ENCODE data around the gene NPY4R2.
"Not testable (repeated sequence)": the region's sequence is repeated elsewhere in the genome, so short reads cannot be mapped to it uniquely, and the experiment has no call there.

NPY4R2 gene

DNA sequence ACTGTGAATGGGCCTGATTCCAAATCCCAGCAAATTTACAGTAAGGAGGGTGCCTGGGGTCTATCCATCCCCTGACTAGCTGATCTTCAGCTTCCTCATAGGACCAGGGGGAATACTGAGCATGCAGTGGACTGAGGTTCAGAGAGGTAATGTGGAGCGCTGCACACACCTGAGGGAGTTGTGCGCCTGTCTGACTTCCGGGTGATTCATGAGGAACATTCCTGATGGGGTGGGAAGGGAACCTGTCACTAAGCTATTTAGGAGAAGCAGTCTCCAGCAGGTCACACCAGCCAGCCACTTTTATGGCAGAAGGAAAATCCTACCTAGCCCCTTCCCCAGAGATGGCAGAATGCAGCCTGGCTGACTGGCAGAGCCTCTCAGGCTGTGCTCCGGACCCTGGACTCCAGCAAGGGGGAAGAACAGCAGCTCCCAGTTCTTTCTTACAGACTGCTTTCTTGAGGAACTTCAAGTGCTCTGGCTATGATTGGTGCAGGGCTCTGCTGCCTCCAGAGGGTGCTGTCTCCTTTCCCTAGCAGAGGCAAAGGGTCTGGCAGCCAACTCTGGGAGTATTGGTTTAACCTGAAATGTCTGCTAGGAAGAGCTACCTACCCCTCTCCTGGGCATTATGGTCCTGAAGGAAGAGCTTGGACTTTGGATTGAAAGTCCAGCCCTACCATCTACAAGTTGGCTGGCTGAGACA lies 2.5 kb upstream of the NPY4R2 start:
- not testable (repeated sequence) for H3K4me1 Mint-ChIP-seq, DNase-seq, H3K27me3 Mint-ChIP-seq, H3K4me3 Mint-ChIP-seq, H3K9me3 Mint-ChIP-seq, ATAC-seq, H3K27ac Mint-ChIP-seq

DNA sequence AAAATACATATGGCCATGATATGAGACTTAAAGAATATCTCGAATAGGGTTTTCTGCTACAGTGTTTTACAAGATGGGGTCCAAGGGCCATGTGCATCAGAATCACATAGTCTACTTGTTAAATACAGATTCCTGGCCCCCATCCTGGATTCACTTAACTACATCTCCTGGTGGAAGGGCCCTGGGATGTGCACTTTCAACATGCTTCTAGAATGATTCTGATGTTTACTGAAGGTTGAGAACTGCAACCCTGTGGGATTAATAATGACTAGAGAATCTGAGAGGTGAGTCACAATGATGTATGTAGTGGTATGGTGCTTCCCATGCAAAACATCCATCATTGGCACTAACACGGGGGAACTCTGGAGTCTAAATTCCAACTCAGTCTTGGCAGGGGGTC lies 2.1 kb downstream of the NPY4R2 start:
- not testable (repeated sequence) for H3K27me3 Mint-ChIP-seq

DNA sequence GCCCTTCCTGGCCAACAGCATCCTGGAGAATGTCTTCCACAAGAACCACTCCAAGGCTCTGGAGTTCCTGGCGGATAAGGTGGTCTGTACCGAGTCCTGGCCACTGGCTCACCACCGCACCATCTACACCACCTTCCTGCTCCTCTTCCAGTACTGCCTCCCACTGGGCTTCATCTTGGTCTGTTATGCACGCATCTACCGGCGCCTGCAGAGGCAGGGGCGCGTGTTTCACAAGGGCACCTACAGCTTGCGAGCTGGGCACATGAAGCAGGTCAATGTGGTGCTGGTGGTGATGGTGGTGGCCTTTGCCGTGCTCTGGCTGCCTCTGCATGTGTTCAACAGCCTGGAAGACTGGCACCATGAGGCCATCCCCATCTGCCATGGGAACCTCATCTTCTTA lies 4.0 kb downstream of the NPY4R2 start:
- not testable (repeated sequence) for H3K4me3 Mint-ChIP-seq

More for the DNA sequence above, 2.1 kb downstream of the NPY4R2 start:
- not testable (repeated sequence) for H3K4me3 Mint-ChIP-seq, H3K9me3 Mint-ChIP-seq, H3K27ac Mint-ChIP-seq, H3K4me1 Mint-ChIP-seq, ATAC-seq, DNase-seq

DNA sequence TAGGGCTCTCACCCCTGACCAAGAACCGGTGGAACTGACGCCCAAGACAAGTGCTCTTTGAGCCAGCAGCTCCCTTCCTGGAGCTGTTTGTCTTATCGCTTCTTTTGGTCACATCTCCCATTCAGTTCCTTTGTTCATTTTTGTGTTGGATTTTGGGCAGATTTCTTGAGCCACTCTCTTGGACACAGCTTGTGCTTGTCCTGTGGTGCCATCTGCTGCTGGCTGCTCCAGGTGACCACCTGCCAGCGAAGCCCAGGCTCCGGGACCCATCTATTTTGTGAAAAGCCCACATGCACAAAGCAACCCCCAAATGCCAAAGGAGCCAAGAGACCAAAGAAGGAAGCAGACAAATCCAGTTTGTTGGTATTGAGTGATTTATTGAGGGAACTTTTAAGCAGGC lies 6.2 kb downstream of the NPY4R2 start:
- DNase-seq, H3K4me3 Mint-ChIP-seq, H3K27me3 Mint-ChIP-seq, H3K4me1 Mint-ChIP-seq, ATAC-seq, H3K27ac Mint-ChIP-seq, H3K9me3 Mint-ChIP-seq: not testable (repeated sequence)

More for the DNA sequence above, 4.0 kb downstream of the NPY4R2 start:
- H3K27ac Mint-ChIP-seq, H3K9me3 Mint-ChIP-seq, H3K27me3 Mint-ChIP-seq, DNase-seq, ATAC-seq, H3K4me1 Mint-ChIP-seq: not testable (repeated sequence)

DNA sequence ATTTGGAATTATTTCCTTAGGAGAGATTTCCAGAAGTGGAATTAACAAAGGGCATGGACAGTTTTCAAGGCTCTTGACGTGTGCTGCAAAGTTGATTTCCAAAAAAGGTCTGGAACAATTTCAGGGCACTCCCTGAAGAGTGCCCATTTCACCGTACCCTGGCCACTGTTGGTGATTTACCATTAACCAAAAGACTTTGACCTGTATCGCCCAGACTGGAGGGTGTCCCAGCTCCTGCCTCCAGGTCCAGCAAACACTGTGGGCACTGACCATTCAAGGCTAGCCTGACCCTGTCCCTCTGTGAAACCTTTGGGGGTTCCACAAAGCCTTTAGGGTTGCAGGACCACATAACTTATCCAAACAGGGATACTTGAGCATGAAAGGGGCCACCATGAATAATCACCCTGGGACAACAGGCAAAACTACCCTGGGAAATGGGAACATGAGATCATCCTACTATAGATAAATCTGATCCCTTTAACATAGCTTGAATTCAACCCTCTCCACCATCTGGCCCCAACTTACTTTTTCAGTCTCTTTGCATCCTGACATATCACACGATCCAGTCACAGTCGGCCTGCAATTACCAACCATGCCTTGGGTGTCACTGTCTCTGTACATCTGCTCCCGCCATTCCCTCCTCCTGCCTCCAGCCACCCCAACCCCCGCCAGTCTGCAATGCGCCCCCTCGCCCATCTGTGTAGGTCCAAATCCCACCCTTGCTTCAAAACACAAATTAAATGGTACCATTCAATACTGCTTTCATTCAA lies 8.9 kb downstream of the NPY4R2 start:
- not testable (repeated sequence) for H3K4me3 Mint-ChIP-seq, ATAC-seq, H3K9me3 Mint-ChIP-seq, H3K27ac Mint-ChIP-seq, DNase-seq, H3K4me1 Mint-ChIP-seq, H3K27me3 Mint-ChIP-seq

DNA sequence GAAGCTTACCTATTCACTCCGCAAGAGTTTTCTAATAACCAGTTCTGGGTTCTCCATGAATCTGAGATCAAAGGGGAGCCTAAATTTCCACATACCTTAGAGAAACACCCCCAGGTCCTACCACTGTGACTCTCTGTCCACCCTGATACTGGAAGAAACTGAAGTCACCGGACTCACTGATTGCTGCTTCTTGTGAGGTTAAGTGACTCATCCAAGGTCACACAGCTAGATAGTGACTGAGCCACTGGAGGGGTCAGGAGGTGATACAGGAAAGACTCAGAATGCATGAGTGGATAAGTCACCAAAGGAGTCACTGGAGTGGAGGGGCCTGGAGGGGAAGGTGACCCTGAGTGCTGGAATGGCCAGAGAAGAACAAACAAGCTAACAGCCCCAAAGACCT lies 9.8 kb downstream of the NPY4R2 start:
- not testable (repeated sequence) for H3K4me3 Mint-ChIP-seq, H3K4me1 Mint-ChIP-seq, DNase-seq, H3K9me3 Mint-ChIP-seq, H3K27me3 Mint-ChIP-seq, H3K27ac Mint-ChIP-seq, ATAC-seq

DNA sequence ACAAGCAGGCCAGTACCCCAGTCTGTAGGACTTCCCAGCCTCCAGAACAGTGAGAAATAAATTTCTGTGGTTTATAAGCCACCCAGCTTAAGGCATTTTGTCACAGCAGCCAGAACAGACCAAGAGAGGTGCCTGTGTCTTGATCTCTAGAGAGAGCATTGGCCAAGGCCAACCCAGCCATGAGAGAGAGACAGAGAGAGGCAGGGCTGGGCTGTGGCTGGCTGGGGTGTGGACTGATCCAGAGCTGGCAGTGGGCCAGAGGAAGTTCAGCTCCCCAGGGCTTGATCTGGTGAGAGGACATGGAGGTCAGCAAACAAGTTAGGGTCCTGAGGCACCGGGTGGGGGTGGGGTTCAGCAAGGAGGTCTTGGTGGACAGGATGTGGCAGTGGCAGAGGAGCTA lies 14.4 kb downstream of the NPY4R2 start:
- H3K27ac Mint-ChIP-seq = peak overlapping the region in 1 of 2 donors; percentile 92
- not testable (repeated sequence) for H3K4me1 Mint-ChIP-seq, H3K4me3 Mint-ChIP-seq, ATAC-seq, H3K9me3 Mint-ChIP-seq, H3K27me3 Mint-ChIP-seq, DNase-seq

DNA sequence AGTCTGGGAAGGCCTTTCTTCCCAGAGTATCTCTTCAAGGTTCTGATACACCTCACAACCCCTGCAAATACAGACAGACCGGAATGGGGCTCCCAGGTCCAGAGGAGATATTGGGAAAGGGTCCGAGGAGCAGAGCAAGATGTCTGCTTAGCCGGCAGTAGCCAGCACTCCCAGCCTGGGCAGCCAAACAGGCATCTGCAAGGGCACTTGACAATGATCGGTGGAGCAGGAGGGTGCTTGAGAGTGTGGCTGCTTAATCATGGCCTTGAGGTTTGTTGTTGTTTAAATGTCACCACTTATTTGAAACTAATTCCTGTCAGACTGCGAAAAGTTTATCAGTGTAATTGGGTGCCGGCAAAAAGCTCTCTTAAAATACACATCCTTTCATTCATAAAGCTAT lies 15.0 kb downstream of the NPY4R2 start:
- DNase-seq, ATAC-seq, H3K27me3 Mint-ChIP-seq, H3K9me3 Mint-ChIP-seq, H3K27ac Mint-ChIP-seq, H3K4me3 Mint-ChIP-seq, H3K4me1 Mint-ChIP-seq: not testable (repeated sequence)

DNA sequence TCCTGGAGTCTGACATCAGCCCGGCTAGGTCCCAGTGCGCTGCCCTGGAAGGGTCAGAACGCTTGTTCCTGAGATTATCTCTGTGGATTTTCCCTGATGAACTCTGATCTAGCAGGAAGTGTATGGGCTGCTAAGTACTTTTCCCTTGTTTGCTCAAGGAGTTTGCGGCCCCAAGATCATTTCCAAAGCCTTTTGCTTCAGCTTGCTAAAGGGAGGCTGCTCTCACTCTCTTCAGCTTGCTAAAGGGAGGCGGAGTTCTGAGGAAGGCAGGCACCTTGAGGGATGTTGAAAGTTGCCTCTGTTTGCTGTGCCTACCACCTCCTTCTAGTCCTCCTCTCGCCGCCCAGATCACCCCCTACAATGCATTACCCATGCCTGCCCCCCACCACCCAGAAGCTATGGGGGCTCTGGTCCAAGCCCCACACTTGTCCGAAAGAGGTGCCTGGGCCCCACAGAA lies 18.3 kb downstream of the NPY4R2 start:
- H3K9me3 Mint-ChIP-seq, H3K4me3 Mint-ChIP-seq, DNase-seq, H3K27ac Mint-ChIP-seq, H3K27me3 Mint-ChIP-seq, H3K4me1 Mint-ChIP-seq, ATAC-seq: not testable (repeated sequence)

DNA sequence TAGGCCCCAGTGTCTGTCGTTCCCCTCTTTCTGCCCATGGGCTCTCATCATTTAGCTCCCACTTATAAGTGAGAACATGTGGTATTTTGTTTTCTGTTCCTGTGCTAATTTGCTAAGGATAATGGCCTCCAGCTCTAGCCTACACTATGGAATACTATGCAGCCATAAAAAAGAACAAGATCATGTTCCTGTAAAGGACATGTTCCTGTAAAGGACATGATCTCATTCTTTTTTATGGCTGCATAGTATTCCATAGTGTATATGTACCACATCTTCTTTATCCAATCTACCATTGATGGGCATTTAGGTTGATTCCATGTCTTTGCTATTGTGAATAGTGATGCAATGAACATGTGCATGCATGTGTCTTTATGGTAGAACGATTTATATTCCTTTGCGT lies 19.2 kb downstream of the NPY4R2 start:
- H3K9me3 Mint-ChIP-seq = not testable (repeated sequence)

DNA sequence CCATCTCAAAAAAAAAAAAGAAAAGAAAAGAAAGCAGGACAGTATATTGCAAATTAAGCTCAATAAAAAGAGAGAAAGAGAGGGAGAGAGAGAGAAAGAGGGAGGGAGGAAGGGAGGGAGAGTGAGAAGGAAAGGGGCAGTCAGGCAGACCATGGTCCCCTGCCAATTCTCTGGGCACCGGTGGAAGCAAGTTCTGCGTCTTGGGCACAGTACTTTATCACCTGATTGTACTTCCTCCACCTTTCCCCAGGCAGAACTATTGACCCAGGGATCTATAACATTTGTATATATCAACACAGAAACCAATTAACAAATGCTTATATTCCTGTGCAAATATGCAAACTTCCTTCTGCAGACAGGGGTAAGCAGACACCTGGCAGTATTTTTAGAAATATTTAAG lies 22.4 kb downstream of the NPY4R2 start:
- DNase-seq, H3K4me1 Mint-ChIP-seq, H3K4me3 Mint-ChIP-seq, H3K27ac Mint-ChIP-seq, ATAC-seq, H3K9me3 Mint-ChIP-seq, H3K27me3 Mint-ChIP-seq: not testable (repeated sequence)

More for the DNA sequence above, 19.2 kb downstream of the NPY4R2 start:
- not testable (repeated sequence) for H3K27me3 Mint-ChIP-seq, H3K4me3 Mint-ChIP-seq, H3K4me1 Mint-ChIP-seq, ATAC-seq, H3K27ac Mint-ChIP-seq, DNase-seq

DNA sequence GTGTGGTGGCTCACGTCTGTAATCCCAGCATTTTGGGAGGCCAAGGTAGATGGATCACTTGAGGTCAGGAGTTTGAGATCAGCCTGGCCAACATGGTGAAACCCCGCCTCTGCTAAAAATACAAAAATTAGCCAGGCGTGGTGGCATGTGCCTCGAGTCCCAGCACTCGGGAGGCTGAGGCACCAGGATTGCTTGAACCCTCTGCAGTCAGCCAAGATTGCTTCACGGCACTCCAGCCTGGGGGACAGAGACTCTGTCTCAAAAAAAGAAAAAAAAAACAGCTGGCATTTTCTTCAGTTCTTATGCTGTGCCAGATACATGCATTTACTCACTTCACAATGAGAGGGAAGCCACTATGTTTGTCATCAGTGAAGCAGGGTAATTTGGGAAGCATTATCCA lies 22.9 kb downstream of the NPY4R2 start:
- not testable (repeated sequence) for ATAC-seq, H3K4me1 Mint-ChIP-seq, H3K4me3 Mint-ChIP-seq, H3K9me3 Mint-ChIP-seq, DNase-seq, H3K27ac Mint-ChIP-seq, H3K27me3 Mint-ChIP-seq

DNA sequence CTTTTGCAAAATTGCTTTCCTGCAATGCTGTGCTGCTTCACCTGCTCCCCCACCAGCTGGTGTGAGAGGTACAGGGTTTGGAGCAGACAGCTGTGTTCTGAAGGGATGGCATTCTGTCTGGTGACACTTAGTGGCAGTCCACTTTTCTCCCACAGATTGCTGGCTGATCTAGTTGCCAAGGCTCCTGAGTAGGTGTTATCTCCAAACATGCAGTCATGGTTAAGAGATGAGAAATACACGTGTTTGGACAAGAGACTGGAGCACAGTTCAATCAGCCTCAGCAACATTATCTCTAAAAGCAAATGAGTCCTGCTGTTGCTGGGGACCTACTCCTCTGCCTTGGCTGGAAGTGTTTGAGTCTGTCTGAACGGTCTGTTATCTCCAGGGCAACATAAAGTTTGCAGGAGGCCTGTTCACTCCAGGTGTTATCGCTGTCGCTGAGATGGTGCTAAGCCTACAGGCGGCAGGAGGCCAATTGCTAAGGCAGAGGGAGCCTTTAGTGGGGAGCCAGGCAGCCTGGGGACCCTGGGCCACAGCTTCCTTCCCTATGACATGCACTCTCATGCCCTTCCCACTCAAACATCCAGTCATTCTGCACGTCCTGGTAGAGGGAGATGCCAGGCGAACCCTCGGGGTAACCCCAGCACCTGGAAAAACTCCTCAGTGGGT lies 24.0 kb downstream of the NPY4R2 start:
- not testable (repeated sequence) for H3K27me3 Mint-ChIP-seq, DNase-seq, H3K4me1 Mint-ChIP-seq, H3K4me3 Mint-ChIP-seq, H3K27ac Mint-ChIP-seq, H3K9me3 Mint-ChIP-seq, ATAC-seq

DNA sequence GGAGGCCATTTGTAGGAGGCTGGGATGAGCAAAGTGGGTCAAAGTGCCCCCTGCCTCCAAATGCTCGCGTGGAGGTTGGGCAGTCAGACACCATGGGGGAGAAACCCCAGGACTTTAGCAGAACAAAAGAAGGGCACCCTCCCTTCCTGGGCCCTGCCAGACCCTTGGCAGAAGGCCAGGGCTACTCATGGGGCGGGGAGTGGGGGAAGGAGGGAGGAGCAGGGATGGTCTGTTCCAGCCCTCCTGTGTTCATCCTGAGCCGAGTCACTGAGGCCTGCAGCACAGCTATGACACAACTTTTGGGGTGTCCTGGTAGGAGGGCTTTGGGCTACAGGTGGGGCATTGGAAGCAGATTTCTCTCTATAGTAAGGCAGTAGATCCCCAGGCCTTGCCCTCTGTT lies 24.9 kb downstream of the NPY4R2 start:
- ATAC-seq, H3K27ac Mint-ChIP-seq, H3K4me1 Mint-ChIP-seq, DNase-seq, H3K4me3 Mint-ChIP-seq, H3K9me3 Mint-ChIP-seq, H3K27me3 Mint-ChIP-seq: not testable (repeated sequence)

DNA sequence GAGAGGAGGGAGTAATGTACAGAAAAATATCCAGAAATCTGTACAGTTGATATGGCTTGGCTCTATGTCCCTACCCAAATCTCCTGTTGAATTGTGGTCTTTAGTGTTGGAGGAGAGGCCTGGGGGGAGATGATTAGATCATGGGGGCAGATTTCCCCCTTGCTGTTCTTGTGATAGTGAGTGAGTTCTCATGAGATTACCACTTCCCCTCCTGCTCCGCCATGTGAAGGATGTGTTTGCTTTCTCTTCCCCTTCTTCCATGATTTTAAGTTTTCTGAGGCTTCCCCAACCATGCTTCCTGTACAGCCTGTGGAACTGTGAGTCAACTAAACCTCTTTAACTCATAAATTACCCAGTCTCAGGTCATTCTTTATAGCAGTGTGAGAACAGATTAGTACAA lies 29.0 kb downstream of the NPY4R2 start:
- not testable (repeated sequence) for H3K27me3 Mint-ChIP-seq, H3K4me3 Mint-ChIP-seq, ATAC-seq, H3K9me3 Mint-ChIP-seq, DNase-seq, H3K27ac Mint-ChIP-seq, H3K4me1 Mint-ChIP-seq

DNA sequence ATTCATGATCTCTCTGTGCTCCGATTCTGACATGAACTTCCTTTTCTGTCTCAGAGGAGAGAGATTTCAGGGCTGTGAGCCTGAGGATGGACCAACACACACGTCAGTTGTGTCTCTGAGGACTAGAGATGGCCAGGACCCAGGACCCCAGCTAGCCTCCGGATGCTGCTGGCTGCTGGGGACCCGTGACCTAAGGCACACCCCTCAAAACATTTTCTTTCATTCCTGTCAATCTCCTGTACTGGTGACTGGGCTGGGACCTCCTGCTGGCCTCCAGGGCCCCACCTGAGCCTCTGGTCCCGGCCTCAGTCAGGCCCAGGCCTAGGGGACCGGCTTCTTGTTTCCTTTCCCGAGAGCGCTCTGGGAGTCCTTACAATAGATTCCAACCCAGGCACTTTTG lies 38.7 kb downstream of the NPY4R2 start:
- ATAC-seq = peak; percentile 26
- H3K4me3 Mint-ChIP-seq = not testable (repeated sequence)

More for the DNA sequence above, 38.7 kb downstream of the NPY4R2 start:
- not testable (repeated sequence) for H3K9me3 Mint-ChIP-seq, DNase-seq, H3K4me1 Mint-ChIP-seq, H3K27me3 Mint-ChIP-seq, H3K27ac Mint-ChIP-seq
